NCI-H1436 treated with DMSO at 0.1 percent for 48 hours (cell line): ENCODE data around the gene TMEM132A.
"Not testable (repeated sequence)": the region's sequence is repeated elsewhere in the genome, so short reads cannot be mapped to it uniquely, and the experiment has no call there.

Experiments
- DNase-seq: peaks from one replicate; lab custom pipeline; 2025; lab: John Stamatoyannopoulos, UW

Gene TMEM132A

GRCh38 chr11:60905047-60905446 is 19.2 kb upstream of the TMEM132A start:
- DNase-seq: no peak

DNA sequence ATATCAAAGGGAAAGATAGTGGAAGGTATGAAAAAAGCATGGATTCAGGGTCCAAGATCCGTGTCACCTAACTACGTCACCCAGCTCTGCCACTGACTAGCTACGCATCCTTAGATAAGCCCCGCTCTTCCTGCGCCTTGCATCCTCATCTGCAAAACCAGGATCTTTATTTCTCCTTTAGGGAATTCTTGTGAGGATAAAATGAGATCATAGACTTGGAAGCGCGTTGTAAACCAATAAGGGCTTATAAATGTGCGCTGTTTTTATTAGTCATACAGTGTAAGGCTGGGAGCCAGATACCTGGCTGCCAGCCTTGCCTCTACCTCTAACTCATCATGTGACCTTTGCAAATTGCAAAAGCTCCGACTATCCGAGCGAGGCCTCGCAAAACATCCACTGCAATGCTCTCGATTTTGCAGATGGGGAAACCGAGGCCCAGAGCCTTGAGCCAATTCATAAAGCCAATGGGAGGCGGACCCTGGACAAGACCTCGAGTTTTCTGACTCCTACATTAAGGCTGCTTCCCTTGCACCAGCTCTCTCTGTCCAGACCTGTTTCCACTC is 18.6 kb upstream of the TMEM132A start:
- DNase-seq: no peak

DNA sequence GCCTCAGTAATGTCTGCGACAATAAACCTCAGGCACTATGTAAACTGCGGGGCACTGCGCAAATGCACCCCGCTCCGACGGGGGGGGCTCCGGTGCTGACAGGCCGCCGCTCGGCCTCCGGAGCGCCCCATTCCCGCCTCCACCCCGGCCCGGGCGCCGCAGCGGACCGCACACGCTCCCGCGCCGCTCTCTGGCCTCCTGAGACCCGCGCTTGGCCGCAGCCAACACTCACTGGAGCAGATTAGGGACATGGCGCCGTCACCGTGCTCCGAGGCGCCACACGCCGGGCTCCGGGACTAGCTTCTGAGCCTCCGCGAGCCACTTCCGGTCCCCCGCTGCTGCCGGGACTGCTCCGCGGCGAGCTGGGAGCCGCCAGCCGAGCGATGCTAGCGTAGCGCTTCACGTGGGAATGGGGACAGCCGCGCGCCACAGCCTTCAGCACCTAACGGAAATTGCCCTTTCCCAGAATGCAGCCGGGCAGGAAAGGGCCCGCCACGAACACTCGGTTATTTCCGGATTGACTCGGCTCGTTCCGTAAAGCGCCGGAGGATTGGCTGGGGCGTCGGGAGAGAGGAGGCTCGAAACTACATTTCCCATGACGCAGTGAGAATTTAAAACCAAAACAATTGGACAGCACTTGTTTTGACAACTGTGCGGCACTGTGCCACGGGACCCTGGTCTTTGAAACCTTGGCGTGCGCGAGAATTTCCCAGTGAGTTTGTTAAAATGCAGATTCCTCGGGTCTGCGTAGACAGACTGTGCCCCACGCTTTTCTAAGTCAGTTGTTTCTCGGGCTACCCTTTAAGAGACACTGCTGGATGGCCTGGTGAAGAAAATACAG is 17.9 kb upstream of the TMEM132A start, which contains the start of gene PRPF19:
Gene PRPF19 (minus strand): TSS at position 454 of the 841 bp plus-strand sequence. CDS start 203 bp downstream, at position 251.
- DNase-seq: peak; percentile 80

DNA sequence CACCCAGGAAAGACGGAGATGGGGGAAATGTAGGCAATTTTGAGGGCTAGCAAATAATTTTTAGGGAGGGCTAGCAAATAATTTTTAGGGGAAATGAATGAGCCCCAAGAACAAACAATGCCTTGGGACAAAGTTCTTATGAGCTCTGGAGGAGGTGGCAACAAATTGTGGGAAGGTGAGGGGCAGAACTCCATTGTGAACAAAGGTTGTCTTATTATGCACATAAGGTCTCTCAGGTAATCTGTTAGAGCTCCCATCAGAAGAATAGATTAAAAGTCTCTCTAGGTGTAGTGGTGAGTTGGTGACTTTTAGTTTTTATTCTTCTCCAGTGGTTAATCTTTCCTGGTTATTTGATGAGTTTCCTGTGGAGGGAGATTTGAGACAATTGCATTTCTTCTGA is 15.5 kb upstream of the TMEM132A start:
- no peak for DNase-seq

DNA sequence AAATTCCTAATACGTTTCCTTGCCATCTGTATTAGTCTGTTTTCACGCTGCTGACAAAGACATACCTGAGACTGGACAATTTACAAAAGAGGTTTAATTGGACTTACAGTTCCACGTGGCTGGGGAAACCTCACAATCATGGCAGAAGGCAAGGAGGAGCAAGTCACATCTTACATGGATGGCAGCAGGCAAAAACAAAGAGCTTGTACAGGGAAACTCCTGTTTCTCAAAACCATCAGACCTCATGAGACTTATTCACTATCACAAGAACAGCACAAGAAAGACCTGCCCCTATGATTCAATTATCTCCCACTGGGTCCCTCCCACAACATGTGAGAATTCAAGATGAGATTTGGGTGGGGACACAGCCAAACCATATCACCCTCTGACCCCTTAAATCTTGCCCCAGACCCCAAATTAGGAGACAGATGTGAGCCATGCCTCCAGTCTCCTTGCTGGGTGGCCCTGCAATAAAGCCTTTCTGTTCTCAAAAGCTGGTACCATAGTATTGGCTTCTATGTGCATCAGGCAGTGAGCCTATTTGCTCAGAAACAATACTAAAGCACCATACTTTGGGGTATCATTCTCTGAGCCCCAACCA is 14.5 kb upstream of the TMEM132A start:
- DNase-seq: not testable (repeated sequence)

DNA sequence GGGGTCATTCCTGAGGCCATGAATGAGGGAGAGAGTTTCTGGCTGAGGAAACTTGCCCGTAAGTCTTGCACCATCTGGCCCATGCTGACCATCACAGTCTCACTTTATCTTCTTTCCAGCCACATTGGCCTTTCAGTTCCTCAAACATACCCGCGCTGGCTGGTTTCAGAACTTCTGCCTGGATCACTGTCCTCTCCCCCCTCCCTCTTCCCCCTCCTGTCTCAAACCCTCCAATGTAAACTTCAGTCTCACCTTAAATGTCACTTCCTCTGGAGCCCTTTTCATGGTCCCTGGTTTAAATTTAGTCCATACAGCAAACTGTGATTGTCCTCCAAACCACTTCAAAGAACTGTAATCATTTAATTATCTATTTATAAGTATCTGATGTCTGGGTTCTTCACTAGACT is 14.0 kb upstream of the TMEM132A start:
- DNase-seq: no peak

DNA sequence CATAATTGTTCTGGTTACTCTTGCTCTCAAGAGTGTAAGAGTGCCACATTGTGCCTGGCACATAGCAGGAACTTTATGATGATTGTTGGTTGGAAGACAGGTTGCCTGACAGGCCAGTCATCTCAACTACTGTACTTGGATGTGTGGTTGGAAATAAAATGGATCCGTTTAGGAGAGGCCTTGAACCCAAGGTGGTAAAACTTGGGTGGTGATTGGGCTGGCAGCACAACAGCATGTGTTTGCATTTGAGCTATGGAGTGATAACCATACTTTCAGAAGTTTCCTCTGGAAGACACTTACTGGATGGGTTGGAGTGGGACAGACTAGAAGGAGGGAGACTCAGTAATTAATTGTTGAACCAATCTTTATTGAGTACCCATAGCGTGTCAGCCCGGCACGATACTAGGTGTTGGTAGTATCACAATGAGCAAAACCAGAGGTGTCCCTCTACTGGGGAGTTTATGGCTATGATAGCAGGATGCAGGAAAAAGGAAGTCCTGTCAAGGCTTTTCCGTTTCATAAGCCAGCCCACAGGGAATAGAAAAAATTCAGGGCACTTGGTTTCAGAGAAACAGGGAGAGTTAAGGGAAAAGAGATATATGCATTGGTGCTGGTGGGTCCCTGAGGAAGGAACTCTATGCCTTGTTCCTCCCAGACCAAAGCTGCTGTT is 13.4 kb upstream of the TMEM132A start:
- no peak for DNase-seq

DNA sequence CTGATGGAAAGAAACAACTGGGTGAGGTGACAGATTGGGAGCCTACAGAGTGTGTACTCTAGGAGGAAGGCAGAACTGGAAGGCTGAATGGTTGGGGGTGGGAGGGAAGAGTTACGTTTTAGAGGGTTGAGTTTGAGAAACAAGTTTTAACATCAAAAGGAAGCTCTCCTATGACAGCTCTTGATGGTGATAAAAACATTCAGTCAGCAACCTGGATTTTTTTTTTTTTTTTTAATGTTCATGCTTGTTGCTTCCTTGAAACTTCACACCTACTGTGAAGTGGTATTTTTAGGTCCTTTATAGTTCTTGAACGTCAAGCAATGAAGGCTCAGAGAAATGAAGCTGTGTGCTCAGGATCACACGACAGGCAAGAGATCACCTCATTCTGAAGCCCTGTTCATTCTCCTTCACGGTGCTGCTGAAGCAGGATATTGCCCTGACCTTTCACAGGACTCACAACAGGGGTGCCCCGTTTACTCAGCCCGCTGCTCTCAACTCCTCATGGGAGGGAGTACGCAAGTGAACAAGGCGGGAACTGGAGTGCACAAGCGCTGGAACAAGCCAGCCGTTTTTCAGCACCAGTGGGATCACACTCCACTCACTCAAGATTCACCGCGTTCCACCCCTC is 11.9 kb upstream of the TMEM132A start:
- no peak for DNase-seq

DNA sequence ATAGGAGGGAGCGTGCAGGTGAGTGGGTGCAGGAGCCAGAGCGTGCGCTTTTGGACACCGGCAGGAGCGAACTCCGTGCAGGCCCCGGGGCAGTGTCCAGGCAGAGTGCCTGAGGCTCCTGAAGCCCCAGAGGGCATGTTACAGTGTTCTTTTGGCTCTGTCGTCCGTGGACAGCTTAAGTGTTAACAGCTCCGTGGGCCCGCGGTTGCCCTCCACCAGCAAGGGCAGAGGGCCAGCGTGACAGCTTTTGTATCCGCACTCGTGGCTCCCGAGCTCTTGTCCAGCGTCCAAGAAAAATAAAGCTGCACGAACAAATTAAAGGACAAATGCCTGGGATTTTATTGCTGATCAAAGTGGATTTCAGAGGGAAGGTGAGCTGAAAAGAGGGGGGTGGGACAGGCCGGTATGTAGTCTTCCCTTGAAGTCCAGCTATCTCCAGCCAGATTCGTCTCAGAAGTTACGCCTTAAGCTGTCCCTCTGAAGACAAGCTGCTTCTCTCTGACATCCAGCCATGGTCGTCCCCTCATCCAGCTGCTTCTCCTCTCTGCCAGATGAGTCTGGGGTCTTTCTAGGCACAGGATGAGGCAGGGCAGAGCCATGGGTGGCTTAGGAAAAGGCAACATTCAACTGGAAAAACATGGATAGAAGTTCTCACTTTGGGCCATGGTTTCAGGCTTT is 11.3 kb upstream of the TMEM132A start:
- DNase-seq: no peak

GRCh38 chr11:60913793-60914632 is 10.2 kb upstream of the TMEM132A start, which contains the start of gene TMEM109:
Gene TMEM109, plus strand, starts transcription at chr11:60914158. Its CDS starts 5,536 bp downstream, at chr11:60919694.
- peak; percentile 73 for DNase-seq

DNA sequence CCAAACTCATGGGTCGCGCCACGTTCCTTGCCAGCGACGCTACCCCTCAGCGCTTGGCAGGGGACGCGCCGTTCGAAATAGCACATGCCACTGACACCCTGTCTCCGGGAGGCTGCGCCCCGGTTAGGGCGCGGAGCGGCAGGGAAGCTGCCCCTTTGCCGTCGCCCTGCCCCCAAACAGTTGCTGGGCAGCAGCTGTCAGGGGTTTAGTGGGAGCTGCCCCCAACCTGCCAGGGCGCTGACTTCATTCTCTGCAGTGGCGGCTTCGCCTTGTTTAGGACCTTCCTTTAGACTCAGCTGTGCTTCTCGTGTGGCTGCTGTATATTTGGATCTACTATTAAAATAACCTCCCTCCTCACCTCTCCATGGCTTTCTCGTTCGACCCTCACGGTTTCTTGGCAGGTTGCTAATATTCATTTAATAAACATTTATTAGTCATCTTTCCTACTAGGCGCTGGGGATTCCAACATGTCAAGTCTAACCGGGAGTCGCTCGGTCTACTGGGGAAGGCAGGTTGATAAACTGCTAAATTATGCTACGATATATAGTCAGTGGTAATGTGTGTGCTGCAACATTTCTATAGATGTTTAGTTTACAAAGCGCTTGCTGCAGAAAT is 9.5 kb upstream of the TMEM132A start:
- no peak for DNase-seq

- DNase-seq: no peak
These were observed 8.9 kb upstream of the TMEM132A start for GRCh38 chr11:60915248-60915914.

- DNase-seq: no peak
These were observed 7.5 kb upstream of the TMEM132A start for GRCh38 chr11:60916669-60917206.

DNA sequence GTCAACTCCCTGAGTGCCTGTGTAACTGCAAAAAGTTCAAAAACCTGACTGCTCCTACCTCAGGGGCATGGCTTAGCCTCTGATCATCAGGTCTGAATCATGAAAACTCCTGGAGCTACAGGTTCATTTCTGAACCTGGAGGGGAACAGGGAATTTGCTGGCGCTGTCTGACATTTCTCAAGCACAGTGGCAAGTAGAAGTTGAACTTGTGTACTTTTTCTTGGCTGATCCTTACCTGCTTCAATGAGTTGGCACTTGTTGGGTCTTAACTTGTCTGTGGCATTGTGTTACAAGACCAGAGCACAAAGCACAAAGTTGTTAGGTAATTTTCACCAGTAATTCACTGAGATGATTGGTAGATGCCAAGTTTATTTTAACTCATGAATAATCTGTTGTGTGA is 7.0 kb upstream of the TMEM132A start:
- DNase-seq: no peak

DNA sequence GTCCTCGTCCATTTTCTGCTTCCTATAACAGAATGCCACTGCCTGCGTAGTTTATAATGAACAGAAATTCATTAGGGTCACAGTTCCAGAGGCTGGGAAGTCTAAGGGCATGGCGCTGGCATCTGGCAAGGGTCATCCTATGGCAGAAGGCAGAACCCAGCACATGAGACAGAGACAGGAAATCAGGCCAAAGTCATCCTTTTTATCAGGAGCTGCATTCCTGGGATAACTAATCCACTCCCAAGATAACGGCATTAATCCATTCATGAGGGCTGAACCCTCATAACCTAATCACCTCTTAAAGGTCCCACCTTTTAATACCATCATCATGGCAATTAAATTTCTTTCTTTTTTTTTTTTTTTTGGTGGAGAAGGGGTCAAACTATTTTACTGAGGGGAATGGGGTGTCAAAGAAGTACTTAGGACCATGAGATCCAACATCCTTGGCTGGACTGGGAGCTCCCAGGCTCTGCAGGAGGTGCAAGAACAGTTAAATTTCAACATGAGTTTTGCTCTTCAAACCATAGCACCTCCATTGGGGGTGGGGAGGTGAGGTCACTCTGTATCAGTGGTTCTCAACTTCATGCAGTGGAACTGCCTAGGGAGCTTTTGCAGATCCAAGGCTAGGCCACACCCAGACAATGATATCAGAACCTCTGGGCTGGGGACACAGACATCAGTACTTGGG is 5.9 kb upstream of the TMEM132A start:
- DNase-seq: no peak

DNA sequence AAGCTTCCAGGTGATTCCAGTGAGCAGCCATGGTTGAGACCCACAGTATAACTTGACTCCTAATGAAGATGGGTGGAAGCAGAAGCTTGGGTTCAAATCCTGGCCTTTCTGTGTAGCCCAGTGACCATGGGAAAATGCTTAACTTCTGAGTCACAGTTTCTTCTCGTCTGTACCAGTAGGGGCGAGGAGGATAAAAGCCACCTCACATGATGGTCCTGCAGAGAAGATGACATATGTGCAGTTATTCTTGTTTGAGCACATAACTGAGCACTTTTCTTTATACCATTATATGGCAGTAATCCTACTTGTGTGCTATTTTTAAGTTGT is 5.4 kb upstream of the TMEM132A start:
- DNase-seq: no peak

GRCh38 chr11:60919320-60919719 is 4.9 kb upstream of the TMEM132A start:
- DNase-seq: no peak

- no peak for DNase-seq
These were observed 4.3 kb upstream of the TMEM132A start for GRCh38 chr11:60919956-60920355.

DNA sequence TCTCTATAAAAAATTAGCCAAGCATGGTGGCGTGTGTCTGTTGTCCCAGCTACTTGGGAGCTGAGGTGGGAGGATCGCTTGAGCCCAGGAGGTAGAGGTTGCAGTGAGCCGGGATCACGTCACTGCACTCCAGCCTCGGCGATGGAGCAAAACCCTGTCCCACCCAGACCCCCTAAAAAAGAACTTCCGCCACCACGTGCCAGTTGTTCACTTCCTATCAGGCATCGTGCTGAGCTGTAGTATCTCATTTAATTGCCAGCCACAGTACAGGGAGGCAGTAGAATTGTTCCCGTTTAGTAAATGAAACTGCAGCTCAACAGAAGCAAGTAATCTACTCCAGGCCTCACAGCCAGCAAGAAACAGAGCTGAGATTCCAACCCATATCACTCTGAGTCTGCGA is 3.0 kb upstream of the TMEM132A start:
- DNase-seq: no peak
